GM21447 (cell line): ENCODE results near the gene PIK3R5.
A peak's percentile ranks its signal among the peaks of the same experiment; 100 is the strongest.

Source experiments
- ATAC-seq: cut with Tn5 transposase; IDR thresholded peaks from one replicate; pipeline ENCODE4 v1.9.1; 2021; ENCODE audit not compliant: unreplicated experiment

The PIK3R5 gene

DNA sequence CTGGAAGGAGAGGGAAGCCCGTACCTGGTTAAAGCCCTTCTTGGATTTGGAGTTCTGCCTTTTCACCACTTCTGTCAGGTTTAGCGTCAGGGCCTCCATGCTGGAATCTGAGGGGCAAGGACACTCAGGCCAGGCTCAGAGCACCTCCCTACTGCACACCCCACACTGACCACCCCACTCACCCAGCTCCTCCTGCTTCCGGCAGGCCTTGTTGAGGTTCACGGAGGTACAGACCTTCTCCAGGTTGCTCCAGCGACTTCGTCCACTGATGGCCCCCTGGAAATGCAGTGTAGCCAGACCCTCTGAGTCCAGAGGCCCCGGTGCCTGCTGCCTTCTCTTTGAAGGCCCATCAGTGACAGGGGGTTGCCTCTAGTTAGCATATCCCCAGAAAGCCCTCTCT is 83.9 kb downstream of the PIK3R5 start:
- no peak for ATAC-seq

- no peak for ATAC-seq
Observed at GRCh38 chr17:8880466-8880865, 85.0 kb downstream of the PIK3R5 start.

DNA sequence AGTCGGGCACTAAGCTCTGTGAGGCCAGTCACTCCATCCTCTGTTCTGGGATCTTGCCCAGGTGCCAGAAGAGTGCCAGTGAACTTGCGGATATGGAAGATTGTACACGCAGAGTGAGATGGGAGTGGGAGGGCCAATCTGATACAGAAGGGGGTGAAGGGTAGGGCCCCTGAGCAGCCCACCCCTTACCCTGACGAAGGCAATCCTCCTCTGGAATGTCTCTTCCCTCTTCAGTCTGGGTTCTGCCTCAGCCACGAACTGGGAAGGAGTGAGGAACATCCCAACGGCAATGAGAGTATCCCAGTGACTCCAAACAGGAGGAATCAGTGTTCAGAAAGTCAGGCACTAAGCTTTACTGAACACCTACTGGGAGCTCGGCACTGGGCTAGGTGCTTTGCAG is 86.1 kb downstream of the PIK3R5 start:
- no peak for ATAC-seq

DNA sequence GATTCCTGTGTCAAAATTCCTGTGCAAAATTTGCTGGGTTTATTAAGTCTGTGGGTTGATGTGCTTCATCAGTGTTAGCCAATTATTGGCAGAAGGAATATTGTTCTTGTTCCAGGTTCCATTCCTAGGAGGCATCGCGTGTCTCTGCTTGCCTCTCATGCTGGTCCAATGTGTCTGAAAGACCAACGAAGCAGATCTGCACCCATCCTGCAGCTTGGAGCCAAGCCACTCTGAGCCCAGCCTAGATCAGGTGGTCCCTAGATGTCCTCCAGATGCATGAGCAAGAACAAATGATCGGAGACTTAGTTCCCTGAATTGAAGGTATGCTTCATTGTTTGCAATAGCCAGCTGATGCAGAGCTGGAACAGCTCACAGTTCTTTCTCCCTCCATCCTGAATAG is 87.5 kb downstream of the PIK3R5 start:
- no peak for ATAC-seq

GRCh38 chr17:8875957-8876356 is 89.5 kb downstream of the PIK3R5 start:
- ATAC-seq: no peak

DNA sequence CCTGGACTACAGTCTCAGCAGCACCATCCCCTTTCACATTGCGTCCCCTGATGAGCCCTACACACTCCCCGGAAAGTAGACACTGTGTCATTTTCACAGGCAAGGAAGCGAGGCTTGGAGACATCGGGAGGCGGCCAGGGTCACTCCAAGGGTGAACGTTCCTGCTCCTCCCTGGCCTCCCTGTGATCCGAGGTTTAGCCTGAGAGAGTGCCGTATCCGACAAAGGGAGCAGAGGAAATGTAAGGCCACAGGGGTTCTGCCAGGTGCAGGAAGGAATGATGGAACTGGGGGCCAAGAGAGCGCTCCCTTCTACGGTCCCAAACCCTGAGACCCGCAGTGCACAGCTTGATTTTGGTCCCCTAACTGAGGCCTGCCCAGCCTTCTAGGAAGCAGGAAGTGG is 90.1 kb downstream of the PIK3R5 start:
- no peak for ATAC-seq

DNA sequence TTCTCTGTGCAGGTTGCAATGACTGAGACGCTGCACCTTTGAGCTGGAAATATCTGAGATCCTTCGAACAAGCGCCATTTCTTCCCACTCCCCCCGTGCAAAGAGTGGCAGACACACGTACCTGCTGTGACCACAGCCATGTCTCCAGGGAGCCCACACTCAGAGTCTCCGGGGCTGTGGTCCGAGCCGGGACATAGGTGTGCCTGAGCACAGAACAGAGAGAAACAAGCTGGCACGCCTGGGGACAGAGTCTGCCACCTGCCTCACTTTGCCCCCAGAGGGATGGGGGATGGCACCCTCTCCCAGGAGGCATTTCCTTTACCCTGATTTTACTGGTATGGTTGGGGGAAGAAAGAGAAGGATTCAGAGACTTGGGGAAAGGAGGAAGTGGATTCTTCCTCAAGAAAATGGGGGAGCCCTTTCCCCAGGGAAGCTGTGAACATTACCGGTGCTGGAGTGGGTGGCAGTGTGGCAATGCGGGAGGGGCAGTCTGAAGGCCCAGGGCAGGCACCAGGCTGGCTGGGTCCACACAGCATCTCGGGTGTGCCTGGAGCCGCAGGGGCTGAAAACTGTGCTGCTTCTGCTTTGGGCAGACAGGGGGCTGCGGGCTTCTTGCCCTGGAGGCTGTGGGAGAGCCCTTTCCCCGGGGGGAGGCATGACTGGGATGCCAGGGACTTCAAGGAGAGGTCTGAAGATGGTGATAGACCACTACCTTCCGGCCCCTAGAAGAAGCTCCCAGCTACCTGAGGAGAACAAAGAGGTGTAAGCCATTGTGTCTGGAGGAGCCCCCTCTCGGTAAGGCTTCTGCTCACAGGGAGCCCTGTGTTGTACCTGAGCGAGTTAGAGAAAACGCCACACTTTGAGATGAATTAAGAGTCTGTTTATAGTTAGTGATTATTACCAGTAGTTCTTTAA is 91.4 kb downstream of the PIK3R5 start:
- no peak for ATAC-seq

DNA sequence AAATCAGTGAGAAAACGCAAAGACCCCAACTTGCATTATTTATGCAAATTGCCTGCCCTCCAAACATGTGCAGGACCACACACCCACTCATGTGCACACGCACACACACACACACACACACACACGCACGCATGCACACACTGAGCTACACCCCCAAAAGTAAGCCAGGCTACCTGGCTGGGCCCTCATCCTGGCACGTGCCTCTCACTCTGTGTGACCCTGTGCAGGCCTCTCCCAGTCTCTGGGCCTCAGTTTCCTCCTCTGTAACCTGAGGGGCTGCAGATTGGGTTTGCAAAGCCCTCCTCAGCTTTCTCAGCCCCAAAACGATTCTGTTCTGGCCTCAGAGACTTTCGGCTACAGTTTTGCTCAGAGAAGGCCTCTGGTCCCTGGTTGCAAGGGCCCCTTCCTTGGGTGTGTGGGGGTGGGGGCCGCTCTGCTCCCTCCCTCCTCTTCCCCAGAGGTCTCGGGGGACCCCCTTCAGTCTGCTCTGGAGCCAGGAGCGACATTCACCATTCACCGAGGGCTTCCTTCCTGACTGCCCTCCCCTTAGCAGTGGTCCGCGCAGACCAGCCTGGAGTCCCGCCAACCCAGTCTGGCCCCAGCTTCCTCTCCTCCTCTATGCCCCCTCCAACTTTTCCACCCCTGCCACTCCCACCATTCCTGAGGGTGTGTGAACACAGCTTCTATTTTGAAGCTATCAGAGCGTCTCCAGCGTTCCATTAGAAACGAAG is 92.6 kb downstream of the PIK3R5 start:
- ATAC-seq: no peak

GRCh38 chr17:8872036-8872704 is 93.3 kb downstream of the PIK3R5 start:
- no peak for ATAC-seq

DNA sequence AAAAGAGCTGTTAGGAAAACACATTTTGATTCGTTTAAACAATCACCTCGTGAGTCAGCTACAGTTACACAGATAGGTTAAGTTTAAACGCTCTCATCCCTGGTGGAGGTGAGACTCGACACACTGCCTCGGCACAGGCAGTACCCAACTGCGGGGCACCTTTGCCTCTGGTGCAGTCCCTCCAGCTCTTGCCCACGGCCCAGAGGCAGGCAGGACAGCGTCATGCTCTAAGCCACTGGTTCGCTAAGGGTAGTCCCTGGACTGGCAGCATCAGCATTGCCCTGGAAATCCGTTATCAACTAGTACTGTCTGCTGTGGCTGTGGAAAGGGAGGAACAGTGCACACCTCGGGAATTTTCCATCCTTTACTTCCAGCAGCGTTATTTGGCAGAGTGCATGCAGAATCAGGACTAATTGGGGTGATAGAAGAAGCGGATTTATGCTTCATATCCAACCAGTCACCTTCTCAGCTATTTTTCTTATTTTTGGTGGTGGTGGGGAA is 94.4 kb downstream of the PIK3R5 start:
- no peak for ATAC-seq

DNA sequence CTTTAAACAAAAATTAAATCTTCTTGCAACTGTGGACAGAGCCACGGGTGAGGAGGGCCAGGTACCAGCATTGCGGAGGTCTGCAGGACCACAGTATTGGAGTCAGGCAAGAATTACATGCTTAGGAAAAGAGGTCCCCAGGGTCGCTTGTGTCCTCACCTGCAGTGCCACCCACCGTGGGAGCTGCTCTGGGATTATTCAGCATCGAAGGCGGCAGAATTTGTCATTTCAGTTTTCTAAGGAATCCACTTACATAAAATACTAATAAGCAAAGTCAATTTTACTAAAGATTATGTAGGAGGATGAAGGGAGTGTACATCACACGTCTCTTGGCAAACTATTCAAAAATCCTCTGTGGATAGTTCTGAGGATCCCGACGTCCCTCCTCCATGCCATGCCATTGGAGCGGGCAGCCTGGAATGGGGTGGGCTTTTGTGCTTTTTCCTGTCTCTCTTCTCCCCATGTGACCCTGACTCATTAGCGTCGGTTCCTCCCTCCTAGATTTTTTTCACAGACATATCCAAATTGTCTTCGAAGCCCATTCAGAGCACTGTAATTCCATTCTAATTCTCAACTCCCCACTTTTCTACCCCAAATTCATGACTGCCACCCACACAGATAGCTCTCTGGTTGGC is 95.0 kb downstream of the PIK3R5 start:
- no peak for ATAC-seq

DNA sequence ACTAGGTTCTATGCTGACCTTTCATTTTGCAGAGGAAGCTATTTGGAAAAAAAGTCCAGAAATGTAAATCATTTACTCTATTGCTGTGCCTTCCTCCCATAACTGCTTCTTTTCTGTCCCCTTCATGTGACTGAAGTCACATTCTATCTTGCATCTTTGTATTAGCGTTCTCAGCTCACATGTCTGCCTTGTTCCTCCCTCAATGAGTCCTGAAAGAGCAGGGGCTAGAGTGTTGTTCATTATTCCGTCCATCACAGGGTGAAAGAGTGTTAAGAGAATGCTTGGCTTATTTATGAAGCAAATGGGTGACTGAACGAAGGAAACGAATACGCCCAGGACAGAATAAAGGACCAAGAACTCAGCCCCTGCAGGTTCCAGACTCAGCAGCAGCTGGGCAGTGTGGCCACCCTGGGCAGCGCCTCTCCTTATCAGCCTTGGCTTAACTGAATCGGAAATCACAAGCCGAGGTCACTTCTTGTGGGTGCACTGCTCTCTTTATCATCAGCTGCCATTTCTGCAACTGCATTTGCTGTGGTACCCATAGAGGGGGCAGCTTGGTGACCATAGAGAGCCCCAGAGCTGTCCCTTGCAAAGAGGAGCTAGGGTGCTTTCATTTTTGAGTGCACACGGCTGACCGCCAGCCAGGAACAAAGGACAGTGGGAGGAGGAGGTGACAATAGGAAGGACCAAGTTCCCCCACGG is 96.2 kb downstream of the PIK3R5 start:
- no peak for ATAC-seq

DNA sequence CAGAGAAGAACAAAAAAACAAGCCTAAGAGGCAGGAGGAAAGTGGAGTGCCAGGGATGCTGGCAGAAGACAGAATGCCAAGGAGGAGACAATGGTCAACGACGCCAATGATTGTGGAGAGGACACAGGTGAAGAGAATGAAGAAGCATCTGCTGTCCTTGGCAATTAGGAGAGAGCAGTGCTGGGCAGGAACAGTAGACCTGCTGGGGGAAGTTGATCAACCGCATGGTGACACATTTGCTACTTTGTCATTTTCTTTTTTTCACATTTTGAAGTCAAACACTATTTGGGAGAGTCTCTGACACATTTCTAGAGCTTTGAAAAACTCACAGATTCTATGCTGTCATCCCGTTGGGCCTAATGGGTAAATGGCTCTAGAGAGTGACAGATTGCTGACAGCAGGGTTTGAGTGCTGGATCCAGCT is 97.0 kb downstream of the PIK3R5 start:
- ATAC-seq: peak; percentile 38

- ATAC-seq: no peak
Observed at GRCh38 chr17:8868092-8868491, 97.4 kb downstream of the PIK3R5 start.

- ATAC-seq: peak; percentile 58
Observed at GRCh38 chr17:8867361-8867981, 98.0 kb downstream of the PIK3R5 start, which contains the start of gene PIK3R6. TSS of gene PIK3R6 (minus strand) at chr17:8867674. CDS start at chr17:8849794, 17,880 bp downstream.

DNA sequence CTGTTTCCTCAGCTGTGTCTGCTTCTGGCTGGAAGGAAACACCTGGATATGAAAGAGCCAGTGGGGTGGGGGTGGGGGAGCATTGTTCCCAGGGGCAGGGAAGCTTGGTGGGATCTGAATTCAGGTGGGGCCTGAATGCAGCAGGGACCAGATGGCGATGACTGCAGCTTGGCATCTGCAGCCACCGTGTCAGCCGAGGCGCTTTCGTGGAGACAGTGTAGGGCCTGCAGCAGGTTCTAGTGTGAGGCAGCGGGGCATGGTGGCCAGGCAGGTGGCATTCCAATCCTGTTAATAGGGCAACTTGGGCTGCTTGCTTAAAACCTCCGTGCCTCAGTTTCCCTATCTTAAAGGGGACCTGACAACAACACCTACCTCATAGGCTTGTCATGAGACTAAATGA is 99.7 kb downstream of the PIK3R5 start:
- no peak for ATAC-seq

DNA sequence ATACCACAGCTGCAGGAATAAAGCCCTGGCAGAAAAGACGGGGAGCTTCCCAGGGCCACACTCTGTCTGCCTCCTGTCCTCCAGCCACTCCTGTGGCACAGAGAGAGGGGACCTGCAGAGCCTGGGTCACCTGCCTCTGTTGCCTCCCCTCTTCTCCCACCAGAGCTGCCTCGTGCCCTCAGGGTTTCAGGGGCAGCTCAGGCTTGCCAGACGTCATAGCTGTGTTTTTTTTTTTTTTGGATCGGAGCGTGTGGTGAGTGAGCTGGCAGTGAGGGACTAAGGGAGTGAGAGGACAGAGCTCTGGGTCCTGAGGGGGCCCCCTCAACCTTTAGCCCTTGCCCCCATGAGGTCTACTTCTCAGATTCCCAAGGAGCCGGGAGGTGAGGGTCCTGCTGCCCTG is 100.1 kb downstream of the PIK3R5 start:
- no peak for ATAC-seq

- ATAC-seq: no peak
Observed at GRCh38 chr17:8862213-8863056, 103.1 kb downstream of the PIK3R5 start.
